Spleen (tissue), 11 donors: ENCODE data around the gene FLNB. TPM values are rescaled to one million over a fixed set of nuclear protein-coding genes. Genes with fewer than 3 reads are reported as not detected.

Experiments used
- DNase-seq: peaks from one replicate; pipeline ENCODE4 v3.0.0-alpha.2; 2020
- H3K27ac ChIP-seq, 8 donors: fragments of 200-600 bp; sonication (generic) in 7 of 8; 1 replicate in 4 of 8; 2 replicates in 4 of 8; pipeline versions ENCODE4 v1.5.0 to v1.8.0; 2016 to 2021; ENCODE audit warnings: inconsistent platforms in 4 of 8, mild to moderate bottlenecking in 4 of 8, moderate library complexity in 1 of 8
- H3K27me3 ChIP-seq, 7 donors: fragments of 200-600 bp; sonication (generic) in 6 of 7; replicated peaks in 1 of 7; 1 replicate in 4 of 7; 2 replicates in 3 of 7; pipeline versions ENCODE4 v1.5.0 to v1.8.0; 2016 to 2021; ENCODE audit warnings: inconsistent platforms in 3 of 7, mild to moderate bottlenecking in 1 of 7
- H3K36me3 ChIP-seq, 6 donors: fragments of 200-600 bp; sonication (generic) in 5 of 6; 1 replicate in 4 of 6; 2 replicates in 2 of 6; pipeline versions ENCODE4 v1.5.0 to v1.8.0; 2016 to 2021; ENCODE audit warnings: inconsistent platforms in 2 of 6
- H3K4me1 ChIP-seq, 6 donors: fragments of 200-600 bp; sonication (generic) in 5 of 6; 1 replicate in 3 of 6; 2 replicates in 3 of 6; pipeline versions ENCODE4 v1.5.0 to v1.8.0; 2016 to 2021; ENCODE audit warnings: inconsistent platforms in 3 of 6
- H3K4me3 ChIP-seq, 8 donors: fragments of 200-600 bp; sonication (generic) in 7 of 8; 1 replicate in 4 of 8; 2 replicates in 4 of 8; pipeline versions ENCODE4 v1.5.0 to v1.8.0; 2016 to 2021; ENCODE audit warnings: inconsistent platforms in 4 of 8, mild to moderate bottlenecking in 4 of 8, moderate library complexity in 2 of 8
- H3K9me3 ChIP-seq, 8 donors: fragments of 200-600 bp; sonication (generic) in 7 of 8; 1 replicate in 4 of 8; 2 replicates in 4 of 8; pipeline versions ENCODE4 v1.5.0 to v1.8.0; 2016 to 2021; ENCODE audit warnings: inconsistent platforms in 4 of 8
- CTCF ChIP-seq, 11 experiments: fragments of 200-600 bp in 7 of 11; fragments of 450-650 bp in 4 of 11; sonication (generic) in 4 of 11; IDR thresholded peaks in 8 of 11; conservative IDR thresholded peaks in 3 of 11; 1 replicate in 7 of 11; 2 replicates in 4 of 11; pipeline versions ENCODE4 v1.4.0 to v1.8.0; 2016 to 2021; ENCODE audit warnings: antibody characterized with exemption in 11 of 11, inconsistent platforms in 4 of 11, mild to moderate bottlenecking in 1 of 11
- POLR2A ChIP-seq, 3 donors: fragments of 450-650 bp; IDR thresholded peaks; one replicate each; pipeline ENCODE4 v1.5.1; 2017; ENCODE audit warnings: antibody characterized with exemption in 3 of 3, mild to moderate bottlenecking in 1 of 3
- POLR2AphosphoS5 ChIP-seq, 3 donors: sonication (generic); formaldehyde crosslinking; IDR thresholded peaks; one replicate each; pipeline ENCODE4 v1.5.1; 2017; ENCODE audit warnings: antibody characterized with exemption in 3 of 3
- whole genome bisulfite sequencing, 5 donors: extraction: QIAGEN DNeasy Blood & Tissue Kit in 3 of 5; methylation state at CpG; one replicate each; pipeline versions ENCODE4 v1.1.5 to v1.1.7; 2013 to 2018; 5-methylcytosine and 5-hydroxymethylcytosine counted together
- intact Hi-C: fragments of 100-400 bp; cut with DNase I; formaldehyde crosslinking; loops from one replicate; pipeline ENCODE4 v1.15.0; 2023; ENCODE audit warnings: low total_unique reads
- polyA plus RNA-seq, 3 donors: library from polyadenylated mRNA; stranded (reverse); fragments of 200-250 nt; gene quantifications; one replicate each; pipeline ENCODE4 v1.2.1, GENCODE V29; 2013
- total RNA-seq, 7 donors: library from RNA; depleted of rRNA in 3 of 7; stranded (reverse); fragments of >200 nt in 3 of 7; fragmentation: NEBNext Ultra II Directional in 4 of 7; extraction: Animal tissue kit (Norgen Biotek cat#: 25700) in 4 of 7; gene quantifications; one replicate each; pipeline versions ENCODE4 v1.1.0 to v1.2.1, GENCODE V29; 2016 to 2021
- donor health status: healthy with polysubstance abuse.
- donor health status: DM: no; HTN: no; CAD: no; lungs with moderate emphysema.
- donor health status: DM: no; HTN: no; CAD: no.
- donor health status: Bipolar disorder and iron deficiency.
- donor health status: healthy.
- donor health status: DM: no; HTN: no; CAD: no.
- donor health status: DM: yes; HTN: yes; CAD: no.

FLNB gene
- total and polyA plus RNA-seq, 10 donors, result 38.9 to 163 (median 96.7) TPM

- no peak for DNase-seq
- intact Hi-C loops, result no loop called here
- no peaks in the 10 kb centered on the region for H3K9me3 ChIP-seq
- H3K4me3 ChIP-seq, result no peak overlapping the region
- TF ChIP-seq POLR2AphosphoS5 (IDR thresholded peaks at IDR 0.05) (peak in 2 of 3 donors; percentile 20 to 43), POLR2A (IDR thresholded peaks at IDR 0.05) (no peak)
- peaks cover 0 to 97% (median 54%) of the 10 kb centered on the region in 6 donors for H3K36me3 ChIP-seq
- no peaks in the 10 kb centered on the region for H3K27me3 ChIP-seq
- H3K27ac ChIP-seq, result peak overlapping the region in 2 of 8 donors; percentile 4 to 52
- WGBS, 5 donors, result 75 to 93% (median 83%) methylated on average over 7 to 9 of the region's 9 CpGs
- peaks cover 0 to 17% (median 0%) of the 10 kb centered on the region in 6 donors for H3K4me1 ChIP-seq
Observed at GRCh38 chr3:58143417-58144055, 135.3 kb downstream of the FLNB start.

- no peak overlapping the region for H3K4me3 ChIP-seq
- H3K36me3 ChIP-seq, result peaks cover 0 to 97% (median 58%) of the 10 kb centered on the region in 6 donors
- no peak for TF ChIP-seq POLR2A (IDR thresholded peaks at IDR 0.05)
- TF ChIP-seq POLR2AphosphoS5 (IDR thresholded peaks at IDR 0.05), result no peak
- no peak for TF ChIP-seq CTCF (IDR thresholded peaks at IDR 0.05 in 8 of 11, conservative IDR thresholded peaks at IDR 0.05 in 3 of 11)
- H3K4me1 ChIP-seq, result peaks cover 0 to 17% (median 0%) of the 10 kb centered on the region in 6 donors
- H3K27me3 ChIP-seq, result no peaks in the 10 kb centered on the region
- no peak overlapping the region for H3K27ac ChIP-seq
- intact Hi-C loops, result no loop called here
- no peaks in the 10 kb centered on the region for H3K9me3 ChIP-seq
- no peak for DNase-seq
- WGBS, 5 donors, result 90 to 98% (median 94%) methylated on average over 7 of the region's 7 CpGs
Observed at GRCh38 chr3:58144478-58145325, 136.5 kb downstream of the FLNB start.

GRCh38 chr3:58148049-58148448 is 139.8 kb downstream of the FLNB start:
- TF ChIP-seq POLR2AphosphoS5 (IDR thresholded peaks at IDR 0.05) (no peak), CTCF (IDR thresholded peaks at IDR 0.05 in 8 of 11, conservative IDR thresholded peaks at IDR 0.05 in 3 of 11) (no peak), POLR2A (IDR thresholded peaks at IDR 0.05) (no peak)
- intact Hi-C loops, result no loop called here
- Histone ChIP-seq H3K4me1 (peaks cover 0 to 8% (median 0%) of the 10 kb centered on the region in 6 donors), H3K27me3 (no peaks in the 10 kb centered on the region), H3K4me3 (no peak overlapping the region), H3K27ac (no peak overlapping the region), H3K9me3 (no peaks in the 10 kb centered on the region), H3K36me3 (peaks cover 0 to 97% (median 71%) of the 10 kb centered on the region in 6 donors)
- DNase-seq, result no peak
- 92 to 98% (median 96%) methylated on average over 6 to 9 of the region's 9 CpGs for WGBS, 5 donors

- TF ChIP-seq POLR2AphosphoS5 (IDR thresholded peaks at IDR 0.05), result no peak
- TF ChIP-seq POLR2A (IDR thresholded peaks at IDR 0.05), result no peak
- TF ChIP-seq CTCF (IDR thresholded peaks at IDR 0.05 in 8 of 11, conservative IDR thresholded peaks at IDR 0.05 in 3 of 11), result no peak
- H3K27me3 ChIP-seq, result no peaks in the 10 kb centered on the region
- no peaks in the 10 kb centered on the region for H3K4me1 ChIP-seq
- 92 to 95% (median 94%) methylated on average over 14 of the region's 14 CpGs for WGBS, 5 donors
- peaks cover 0 to 100% (median 88%) of the 10 kb centered on the region in 6 donors for H3K36me3 ChIP-seq
- no peak overlapping the region for H3K4me3 ChIP-seq
- no peak overlapping the region for H3K27ac ChIP-seq
- DNase-seq, result no peak
- H3K9me3 ChIP-seq, result no peaks in the 10 kb centered on the region
- intact Hi-C loops, result no loop called here
Observed at GRCh38 chr3:58150130-58150809, 142.0 kb downstream of the FLNB start.
